ENCODE measurements around the gene ADSL.

DNA sequence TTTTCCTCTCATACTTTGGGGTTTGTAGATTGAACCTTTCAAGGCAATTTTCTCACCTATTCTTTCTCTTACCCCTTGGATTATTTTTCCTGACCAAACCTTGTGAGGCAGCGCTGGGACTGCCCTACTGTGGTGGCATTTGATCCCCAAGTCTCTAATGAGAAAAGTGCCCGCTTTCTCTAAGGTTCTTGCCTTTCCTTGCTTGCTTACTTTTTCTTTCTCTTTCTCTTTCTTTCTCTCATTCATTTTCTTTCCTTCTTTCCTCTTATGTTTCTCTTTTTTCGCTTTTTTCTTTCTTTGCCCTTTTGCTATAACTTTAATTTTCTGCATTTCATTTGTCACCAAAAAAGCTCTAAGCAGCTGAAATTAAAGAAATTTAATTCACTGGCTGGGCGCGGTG lies 40.7 kb upstream of the ADSL start:
- TF ChIP-seq, protein P1, sequence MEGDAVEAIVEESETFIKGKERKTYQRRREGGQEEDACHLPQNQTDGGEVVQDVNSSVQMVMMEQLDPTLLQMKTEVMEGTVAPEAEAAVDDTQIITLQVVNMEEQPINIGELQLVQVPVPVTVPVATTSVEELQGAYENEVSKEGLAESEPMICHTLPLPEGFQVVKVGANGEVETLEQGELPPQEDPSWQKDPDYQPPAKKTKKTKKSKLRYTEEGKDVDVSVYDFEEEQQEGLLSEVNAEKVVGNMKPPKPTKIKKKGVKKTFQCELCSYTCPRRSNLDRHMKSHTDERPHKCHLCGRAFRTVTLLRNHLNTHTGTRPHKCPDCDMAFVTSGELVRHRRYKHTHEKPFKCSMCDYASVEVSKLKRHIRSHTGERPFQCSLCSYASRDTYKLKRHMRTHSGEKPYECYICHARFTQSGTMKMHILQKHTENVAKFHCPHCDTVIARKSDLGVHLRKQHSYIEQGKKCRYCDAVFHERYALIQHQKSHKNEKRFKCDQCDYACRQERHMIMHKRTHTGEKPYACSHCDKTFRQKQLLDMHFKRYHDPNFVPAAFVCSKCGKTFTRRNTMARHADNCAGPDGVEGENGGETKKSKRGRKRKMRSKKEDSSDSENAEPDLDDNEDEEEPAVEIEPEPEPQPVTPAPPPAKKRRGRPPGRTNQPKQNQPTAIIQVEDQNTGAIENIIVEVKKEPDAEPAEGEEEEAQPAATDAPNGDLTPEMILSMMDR (IDR thresholded peaks at IDR 0.05), result no peak
- no peak for TF ChIP-seq POLR2A (IDR thresholded peaks at IDR 0.05)
